LNCAP (cell line): ENCODE data around the gene PNRC1.

Experiments used
- TF ChIP-seq, protein P1 (sequence below): fragments of 450-650 bp; IDR thresholded peaks from 2 replicates; pipeline ENCODE4 v1.5.1; 2017; ENCODE audit warnings: mild to moderate bottlenecking

The PNRC1 gene

DNA sequence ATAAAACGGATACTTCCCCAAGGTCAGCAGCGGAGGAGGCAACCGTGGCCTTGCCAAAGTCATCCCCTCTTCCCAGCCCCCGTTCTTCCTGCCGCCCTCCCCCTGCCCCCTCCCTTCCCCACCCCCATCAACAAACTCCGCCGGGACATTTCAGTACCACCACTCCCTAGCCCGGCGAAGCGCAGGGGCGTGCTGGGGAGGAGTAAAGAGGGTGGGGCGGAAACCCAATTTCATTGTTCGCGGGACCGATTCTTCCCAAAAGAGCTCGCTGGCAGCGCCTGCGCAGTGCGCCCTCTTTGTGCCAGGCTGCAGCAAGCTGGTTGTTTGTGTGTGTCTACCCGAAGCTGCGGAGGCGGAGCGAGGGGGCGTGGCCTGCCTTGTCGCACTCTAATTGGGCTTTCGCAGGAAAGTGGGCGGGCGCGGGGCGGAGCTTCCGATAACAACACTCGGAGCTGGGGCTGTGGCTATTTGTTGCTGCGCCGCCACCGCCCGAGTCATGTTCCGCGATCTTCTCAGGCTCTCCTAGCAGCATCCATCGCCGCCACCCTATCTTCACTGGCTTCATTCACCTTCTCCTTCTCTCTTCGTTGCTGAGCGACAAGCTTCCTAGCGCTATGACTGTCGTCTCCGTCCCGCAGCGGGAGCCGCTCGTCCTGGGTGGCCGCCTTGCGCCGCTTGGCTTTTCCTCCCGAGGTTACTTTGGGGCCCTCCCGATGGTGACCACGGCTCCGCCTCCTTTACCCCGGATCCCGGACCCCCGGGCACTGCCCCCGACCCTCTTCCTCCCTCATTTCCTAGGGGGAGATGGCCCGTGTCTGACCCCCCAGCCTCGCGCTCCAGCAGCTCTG is at the start of gene PNRC1:
PNRC1 (plus strand) TSS at position 471 of the 848 bp plus-strand sequence; CDS start at position 615, 144 bp downstream.
- TF ChIP-seq, protein P1, sequence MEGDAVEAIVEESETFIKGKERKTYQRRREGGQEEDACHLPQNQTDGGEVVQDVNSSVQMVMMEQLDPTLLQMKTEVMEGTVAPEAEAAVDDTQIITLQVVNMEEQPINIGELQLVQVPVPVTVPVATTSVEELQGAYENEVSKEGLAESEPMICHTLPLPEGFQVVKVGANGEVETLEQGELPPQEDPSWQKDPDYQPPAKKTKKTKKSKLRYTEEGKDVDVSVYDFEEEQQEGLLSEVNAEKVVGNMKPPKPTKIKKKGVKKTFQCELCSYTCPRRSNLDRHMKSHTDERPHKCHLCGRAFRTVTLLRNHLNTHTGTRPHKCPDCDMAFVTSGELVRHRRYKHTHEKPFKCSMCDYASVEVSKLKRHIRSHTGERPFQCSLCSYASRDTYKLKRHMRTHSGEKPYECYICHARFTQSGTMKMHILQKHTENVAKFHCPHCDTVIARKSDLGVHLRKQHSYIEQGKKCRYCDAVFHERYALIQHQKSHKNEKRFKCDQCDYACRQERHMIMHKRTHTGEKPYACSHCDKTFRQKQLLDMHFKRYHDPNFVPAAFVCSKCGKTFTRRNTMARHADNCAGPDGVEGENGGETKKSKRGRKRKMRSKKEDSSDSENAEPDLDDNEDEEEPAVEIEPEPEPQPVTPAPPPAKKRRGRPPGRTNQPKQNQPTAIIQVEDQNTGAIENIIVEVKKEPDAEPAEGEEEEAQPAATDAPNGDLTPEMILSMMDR: no peak

DNA sequence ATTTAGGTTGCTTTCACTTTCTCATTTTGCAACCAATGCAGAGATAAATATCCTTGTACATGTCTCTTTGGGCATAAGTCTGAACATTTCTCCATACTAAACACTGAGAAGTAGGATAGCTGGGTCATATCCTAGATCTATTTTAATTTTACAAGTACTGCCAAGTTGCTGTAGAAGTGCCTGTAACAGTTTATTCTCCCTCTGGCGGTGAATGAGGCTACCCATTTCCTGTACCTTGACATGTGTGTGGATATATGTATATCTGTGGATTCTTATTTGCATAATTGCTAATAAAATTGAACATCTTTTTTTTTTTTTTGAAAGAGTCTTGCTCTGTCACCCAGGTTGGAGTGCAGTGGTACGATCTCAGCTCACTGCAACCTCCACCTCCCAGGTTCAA is 48.0 kb upstream of the PNRC1 start:
- TF ChIP-seq, protein P1: no peak

DNA sequence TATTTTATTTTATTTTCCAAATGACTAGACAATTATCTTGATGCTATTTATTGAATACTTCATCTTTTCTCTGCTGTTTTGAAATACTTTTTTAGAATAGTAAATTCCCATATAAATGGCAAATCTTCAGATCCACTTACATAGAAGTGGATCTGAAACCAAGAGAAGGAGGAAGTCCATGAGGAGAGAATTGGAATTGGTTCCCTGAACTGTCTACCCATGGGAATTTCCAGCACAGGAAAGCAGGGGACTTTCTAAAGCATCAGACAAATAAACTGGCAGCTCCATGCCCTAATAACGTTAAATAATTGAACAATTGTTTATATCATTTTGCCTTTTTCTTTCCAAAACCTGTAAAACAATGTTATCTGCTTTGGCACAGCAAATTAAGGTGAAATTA is 47.1 kb upstream of the PNRC1 start:
- TF ChIP-seq, protein P1: no peak

DNA sequence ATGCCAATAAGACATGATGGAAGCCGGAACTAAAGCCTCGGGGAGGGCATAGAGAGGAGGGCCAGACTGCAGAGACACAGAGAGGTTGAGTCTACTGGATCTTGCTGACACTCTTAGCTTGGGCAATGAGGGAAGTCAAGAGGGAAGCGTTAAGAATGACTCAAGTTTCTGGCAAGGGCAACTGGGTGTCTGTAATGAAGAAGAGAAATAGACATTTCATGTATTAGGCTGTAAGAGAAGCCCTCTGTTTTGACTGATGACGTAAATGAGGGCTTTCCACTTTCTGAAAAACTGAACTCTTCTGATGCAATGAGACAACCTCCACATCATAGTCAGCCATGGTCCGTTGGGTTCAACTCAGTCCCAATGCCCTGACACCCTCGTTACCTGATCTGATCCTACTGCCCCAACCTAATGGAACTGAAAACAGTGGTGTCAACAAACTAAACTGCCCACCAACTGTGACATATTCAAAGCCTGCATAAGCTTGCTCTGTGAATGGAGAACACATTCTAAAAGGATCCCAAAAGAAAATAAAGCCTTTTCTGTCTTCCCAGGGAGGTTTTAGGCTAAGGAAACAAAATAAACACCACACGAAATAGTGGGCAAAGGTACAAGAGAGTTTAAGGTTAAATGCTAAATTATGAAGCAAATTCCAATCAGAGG is 45.8 kb upstream of the PNRC1 start:
- TF ChIP-seq, protein P1: no peak

DNA sequence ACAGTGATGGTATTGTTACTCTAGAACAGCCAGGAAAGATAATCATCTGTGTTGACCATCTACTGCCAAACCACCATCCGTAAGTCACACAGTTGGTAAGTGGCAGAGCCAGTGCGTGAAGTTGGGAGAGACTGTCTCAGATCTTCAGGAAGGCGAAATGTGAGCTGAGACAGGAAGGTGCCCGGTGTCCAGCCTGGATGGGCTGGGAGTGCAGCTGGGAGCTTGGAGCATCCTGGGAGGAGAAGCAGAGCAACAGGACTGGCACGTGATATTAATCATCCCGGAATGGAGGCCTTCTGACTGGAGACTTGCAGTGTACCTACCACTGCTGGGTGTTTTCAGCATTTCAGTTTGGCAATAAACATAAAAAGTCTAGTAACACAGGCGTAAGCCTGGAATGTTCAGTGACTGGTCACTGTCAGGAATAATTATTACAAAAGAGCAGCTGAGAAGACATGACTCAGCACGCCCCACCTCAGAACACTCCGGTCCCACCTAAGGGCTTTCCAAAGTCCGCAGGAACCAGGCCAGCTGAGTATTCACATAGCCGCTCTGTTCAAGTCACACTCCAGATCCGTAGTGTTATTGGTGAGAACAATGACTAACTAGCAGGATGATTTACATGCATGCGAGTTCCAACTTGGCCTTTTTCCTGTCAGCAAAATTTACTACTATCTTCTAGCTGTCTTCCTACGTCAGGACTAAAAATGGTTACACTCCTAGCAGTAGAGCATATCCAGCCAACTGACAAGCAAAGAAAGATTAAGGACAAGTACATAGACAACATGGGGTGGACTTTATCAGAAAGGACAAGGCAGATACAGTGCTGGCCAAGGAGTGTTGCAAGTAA is 45.1 kb upstream of the PNRC1 start:
- TF ChIP-seq, protein P1: no peak

DNA sequence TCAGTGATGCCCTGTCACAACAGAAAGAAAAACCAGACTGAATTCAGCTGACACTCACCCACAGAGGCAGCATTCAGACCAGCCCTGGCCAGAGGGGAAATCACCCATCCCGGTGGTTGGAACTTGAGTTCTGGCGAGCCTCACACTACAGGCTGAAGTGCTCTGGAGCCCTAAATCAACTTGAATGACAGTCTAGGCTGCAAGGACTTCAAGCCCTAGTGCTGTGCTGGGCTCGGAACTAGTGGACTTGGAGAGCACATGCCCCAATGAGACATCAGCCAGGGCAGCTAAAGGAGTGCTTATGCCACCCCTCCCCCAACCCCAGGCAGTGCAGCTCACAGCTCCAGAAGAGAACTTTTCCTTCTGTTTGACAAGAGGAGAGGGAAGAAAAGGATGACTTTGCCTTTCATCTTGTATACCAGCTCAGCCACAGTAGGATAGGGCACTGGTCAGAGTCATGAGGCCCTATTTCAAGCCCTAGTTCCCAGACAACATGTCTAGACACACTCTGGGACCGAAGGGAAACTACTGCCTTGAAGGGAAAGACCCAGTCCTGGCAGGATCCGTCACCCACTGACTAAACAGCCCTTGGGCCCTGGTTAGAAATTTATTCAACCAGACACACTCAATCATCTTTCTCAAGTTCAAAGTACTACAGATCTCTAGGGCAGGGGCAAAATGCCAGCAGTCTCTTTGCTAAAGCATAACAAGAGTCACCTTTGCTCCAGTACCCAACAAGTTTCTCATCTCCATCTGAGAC is 43.2 kb upstream of the PNRC1 start:
- TF ChIP-seq, protein P1: no peak

DNA sequence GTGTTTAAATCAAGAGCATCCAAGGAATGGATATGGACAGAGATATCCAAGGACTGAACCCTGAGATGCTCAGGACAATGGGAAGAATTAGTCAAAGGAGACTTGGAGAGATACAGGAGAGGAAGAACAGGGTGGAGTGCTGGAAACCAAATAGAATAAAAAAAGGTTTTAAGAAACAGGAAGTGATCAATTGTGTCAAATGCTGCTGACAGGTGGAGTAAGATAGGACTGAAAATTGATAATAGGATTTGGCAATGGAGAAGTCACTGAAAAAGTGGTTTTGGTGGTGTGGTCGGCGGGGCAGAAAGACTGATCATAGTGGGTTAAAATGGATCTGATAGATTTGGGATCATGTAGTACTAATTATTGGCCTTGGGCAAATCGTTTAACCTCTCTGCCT is 37.9 kb upstream of the PNRC1 start:
- TF ChIP-seq, protein P1: no peak
